HEK293T (cell line): ENCODE data around the gene MAP3K10.

Source experiments
- CTBP1 ChIP-seq: fragments of 450-650 bp; IDR thresholded peaks from 2 replicates; pipeline ENCODE4 v1.6.1; 2016; ENCODE audit warnings: borderline replicate concordance
- NFRKB ChIP-seq: fragments of 450-650 bp; IDR thresholded peaks from 2 replicates; pipeline ENCODE4 v1.6.1; 2016; ENCODE audit warnings: mild to moderate bottlenecking, moderate library complexity
- SP1 ChIP-seq: fragments of 450-650 bp; IDR thresholded peaks from 2 replicates; pipeline ENCODE4 v1.6.1; 2017
- TARDBP ChIP-seq: fragments of 450-650 bp; IDR thresholded peaks from 2 replicates; pipeline ENCODE4 v1.6.1; 2016

DNA sequence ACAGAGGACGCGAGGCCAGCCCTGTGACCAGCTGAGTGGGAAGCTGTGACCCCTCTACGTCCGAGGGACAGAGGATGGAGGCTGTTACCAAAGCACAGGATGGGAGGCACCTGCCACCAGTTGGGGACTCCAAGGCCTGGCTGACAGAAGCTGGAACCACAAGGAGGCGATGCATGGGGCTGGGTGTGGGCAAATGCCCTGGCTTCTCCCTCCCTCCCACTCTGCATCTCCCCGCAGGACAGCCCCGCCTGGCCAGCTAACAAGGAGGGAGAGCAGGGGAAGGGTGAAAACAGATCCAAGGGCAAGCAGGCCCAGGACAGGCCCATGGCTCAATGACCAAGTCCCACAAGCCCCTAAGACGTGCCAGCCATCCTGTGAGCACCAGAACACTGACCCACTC, 65.3 kb downstream of the MAP3K10 start:
- TF ChIP-seq TARDBP (no peak), CTBP1 (no peak), NFRKB (no peak), SP1 (no peak)
